Lower leg skin (tissue), 3 donors: ENCODE data around the gene CD209.

Experiments used
- POLR2A ChIP-seq, 2 donors: fragments of 450-650 bp; IDR thresholded peaks; one replicate each; pipeline ENCODE4 v1.6.1; 2016 to 2017; ENCODE audit warnings: antibody characterized with exemption in 2 of 2, mild to moderate bottlenecking in 1 of 2, moderate library complexity in 1 of 2
- TF ChIP-seq, protein P1 (sequence below), 3 donors: fragments of 450-650 bp; IDR thresholded peaks; one replicate each; pipeline ENCODE4 v1.5.1; 2016; ENCODE audit warnings: antibody characterized with exemption in 3 of 3, mild to moderate bottlenecking in 3 of 3, moderate library complexity in 2 of 3

DNA sequence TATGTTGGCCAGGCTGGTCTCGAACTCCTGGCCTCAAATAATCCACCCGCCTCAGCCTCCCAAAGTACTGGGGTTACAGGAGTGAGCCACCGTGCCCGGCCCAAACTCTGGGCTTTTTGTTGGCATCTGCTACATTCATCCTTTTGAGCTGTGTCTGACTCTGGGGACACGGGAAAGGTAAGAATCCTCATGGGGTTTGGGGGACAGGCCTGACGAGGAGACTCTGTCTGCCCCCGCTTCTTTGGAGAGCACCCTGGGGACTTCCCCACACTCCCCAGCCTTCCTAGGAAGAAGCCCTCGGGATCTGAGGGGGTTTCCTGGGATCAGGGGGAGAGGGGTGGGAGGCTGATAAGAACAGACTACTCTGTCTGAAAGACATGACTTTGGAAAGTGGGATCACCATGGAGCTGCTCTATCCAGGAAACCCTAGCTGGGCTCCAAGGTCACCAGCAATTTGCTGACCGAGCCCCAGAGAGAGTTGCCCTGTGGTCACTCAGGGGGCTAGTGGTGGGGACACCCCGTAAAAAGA lies 37.3 kb downstream of the CD209 start:
- TF ChIP-seq, protein P1, sequence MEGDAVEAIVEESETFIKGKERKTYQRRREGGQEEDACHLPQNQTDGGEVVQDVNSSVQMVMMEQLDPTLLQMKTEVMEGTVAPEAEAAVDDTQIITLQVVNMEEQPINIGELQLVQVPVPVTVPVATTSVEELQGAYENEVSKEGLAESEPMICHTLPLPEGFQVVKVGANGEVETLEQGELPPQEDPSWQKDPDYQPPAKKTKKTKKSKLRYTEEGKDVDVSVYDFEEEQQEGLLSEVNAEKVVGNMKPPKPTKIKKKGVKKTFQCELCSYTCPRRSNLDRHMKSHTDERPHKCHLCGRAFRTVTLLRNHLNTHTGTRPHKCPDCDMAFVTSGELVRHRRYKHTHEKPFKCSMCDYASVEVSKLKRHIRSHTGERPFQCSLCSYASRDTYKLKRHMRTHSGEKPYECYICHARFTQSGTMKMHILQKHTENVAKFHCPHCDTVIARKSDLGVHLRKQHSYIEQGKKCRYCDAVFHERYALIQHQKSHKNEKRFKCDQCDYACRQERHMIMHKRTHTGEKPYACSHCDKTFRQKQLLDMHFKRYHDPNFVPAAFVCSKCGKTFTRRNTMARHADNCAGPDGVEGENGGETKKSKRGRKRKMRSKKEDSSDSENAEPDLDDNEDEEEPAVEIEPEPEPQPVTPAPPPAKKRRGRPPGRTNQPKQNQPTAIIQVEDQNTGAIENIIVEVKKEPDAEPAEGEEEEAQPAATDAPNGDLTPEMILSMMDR (IDR thresholded peaks at IDR 0.05): no peak
- TF ChIP-seq POLR2A (IDR thresholded peaks at IDR 0.05): no peak
